ENCODE data around the gene RAB2B. TPM values are rescaled to one million over a fixed set of nuclear protein-coding genes. Genes with fewer than 3 reads are reported as not detected.

The RAB2B gene
- total RNA-seq, 1 donor from 2014 or later, result 39.5 TPM

DNA sequence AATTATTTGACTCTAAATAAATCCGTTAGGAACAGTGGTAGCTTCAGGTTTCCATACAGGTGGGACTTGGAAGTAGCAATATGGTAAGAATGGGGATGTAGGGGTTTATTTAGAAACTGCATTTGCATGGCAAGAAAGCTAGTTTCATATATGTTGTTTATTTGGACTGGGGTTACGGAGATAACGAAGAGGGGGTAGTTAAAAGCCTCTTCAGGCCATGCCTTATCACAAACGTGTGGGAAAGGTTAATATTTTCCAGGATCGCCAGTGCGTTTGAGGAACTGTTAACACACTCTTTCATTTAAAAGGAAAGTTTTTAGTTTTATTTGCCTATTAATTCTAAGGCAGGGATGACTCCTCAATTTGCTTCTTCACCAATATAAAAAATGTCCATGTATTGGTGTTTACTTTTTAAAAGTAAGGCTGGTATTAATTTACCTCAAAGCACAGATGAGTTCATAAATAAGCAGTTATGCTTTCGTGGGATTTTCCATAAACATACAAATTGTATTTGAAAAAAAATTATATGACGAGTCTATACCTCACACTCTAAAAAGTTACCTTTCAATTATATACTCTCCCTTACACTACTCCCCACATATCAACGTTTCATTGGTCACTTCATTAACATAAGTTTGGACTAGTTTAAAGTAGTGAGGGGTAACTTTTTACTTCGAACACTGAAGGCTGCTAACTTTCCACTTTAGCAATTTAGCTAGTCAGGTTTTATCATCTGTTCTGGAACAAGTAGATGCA, 814 bp downstream of the RAB2B start:
- peak overlapping the region; percentile 99 for H3K27ac Mint-ChIP-seq

DNA sequence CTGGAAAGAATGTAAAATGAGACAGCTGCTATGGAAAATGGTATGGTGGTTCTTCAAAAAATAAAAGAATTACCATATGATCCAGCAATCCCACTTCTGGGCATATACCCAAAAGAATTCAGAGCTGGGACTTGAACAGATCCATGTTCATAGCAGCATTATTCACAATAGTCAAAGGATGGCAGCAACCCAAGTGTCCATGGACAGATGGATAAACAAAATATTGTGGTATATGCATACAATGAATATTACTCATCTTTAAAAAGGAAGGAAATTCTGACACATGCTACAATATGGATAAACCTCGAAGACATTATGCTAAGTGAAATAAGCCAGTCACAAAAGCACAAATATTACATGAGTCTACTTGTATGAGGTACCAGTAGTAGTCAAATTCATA, 9.1 kb downstream of the RAB2B start:
- Mint-ChIP-seq H3K27me3 (ENCODE audit: low read depth) (no peaks in the 10 kb centered on the region), H3K4me3 (no peak overlapping the region), H3K4me1 (no peaks in the 10 kb centered on the region), H3K27ac (no peak overlapping the region), H3K36me3 (peaks cover 31% of the 10 kb centered on the region), H3K9me3 (no peaks in the 10 kb centered on the region)
- TF ChIP-seq, protein P1, sequence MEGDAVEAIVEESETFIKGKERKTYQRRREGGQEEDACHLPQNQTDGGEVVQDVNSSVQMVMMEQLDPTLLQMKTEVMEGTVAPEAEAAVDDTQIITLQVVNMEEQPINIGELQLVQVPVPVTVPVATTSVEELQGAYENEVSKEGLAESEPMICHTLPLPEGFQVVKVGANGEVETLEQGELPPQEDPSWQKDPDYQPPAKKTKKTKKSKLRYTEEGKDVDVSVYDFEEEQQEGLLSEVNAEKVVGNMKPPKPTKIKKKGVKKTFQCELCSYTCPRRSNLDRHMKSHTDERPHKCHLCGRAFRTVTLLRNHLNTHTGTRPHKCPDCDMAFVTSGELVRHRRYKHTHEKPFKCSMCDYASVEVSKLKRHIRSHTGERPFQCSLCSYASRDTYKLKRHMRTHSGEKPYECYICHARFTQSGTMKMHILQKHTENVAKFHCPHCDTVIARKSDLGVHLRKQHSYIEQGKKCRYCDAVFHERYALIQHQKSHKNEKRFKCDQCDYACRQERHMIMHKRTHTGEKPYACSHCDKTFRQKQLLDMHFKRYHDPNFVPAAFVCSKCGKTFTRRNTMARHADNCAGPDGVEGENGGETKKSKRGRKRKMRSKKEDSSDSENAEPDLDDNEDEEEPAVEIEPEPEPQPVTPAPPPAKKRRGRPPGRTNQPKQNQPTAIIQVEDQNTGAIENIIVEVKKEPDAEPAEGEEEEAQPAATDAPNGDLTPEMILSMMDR (IDR thresholded peaks at IDR 0.05; ENCODE audit: unreplicated experiment), result no peak
- DNase-seq (ENCODE audit: low spot score in 2 of 2, unreplicated experiment in 2 of 2), result no peak

More for the DNA sequence above, 814 bp downstream of the RAB2B start:
- Mint-ChIP-seq H3K27me3 (ENCODE audit: low read depth) (no peaks in the 10 kb centered on the region), H3K4me3 (peak overlapping the region; percentile 100), H3K9me3 (no peaks in the 10 kb centered on the region), H3K4me1 (peaks cover 17% of the 10 kb centered on the region), H3K36me3 (peaks cover 17% of the 10 kb centered on the region)
- TF ChIP-seq, protein P1 (IDR thresholded peaks at IDR 0.05; ENCODE audit: unreplicated experiment), result no peak
- DNase-seq (ENCODE audit: low spot score in 2 of 2, unreplicated experiment in 2 of 2), result no peak

DNA sequence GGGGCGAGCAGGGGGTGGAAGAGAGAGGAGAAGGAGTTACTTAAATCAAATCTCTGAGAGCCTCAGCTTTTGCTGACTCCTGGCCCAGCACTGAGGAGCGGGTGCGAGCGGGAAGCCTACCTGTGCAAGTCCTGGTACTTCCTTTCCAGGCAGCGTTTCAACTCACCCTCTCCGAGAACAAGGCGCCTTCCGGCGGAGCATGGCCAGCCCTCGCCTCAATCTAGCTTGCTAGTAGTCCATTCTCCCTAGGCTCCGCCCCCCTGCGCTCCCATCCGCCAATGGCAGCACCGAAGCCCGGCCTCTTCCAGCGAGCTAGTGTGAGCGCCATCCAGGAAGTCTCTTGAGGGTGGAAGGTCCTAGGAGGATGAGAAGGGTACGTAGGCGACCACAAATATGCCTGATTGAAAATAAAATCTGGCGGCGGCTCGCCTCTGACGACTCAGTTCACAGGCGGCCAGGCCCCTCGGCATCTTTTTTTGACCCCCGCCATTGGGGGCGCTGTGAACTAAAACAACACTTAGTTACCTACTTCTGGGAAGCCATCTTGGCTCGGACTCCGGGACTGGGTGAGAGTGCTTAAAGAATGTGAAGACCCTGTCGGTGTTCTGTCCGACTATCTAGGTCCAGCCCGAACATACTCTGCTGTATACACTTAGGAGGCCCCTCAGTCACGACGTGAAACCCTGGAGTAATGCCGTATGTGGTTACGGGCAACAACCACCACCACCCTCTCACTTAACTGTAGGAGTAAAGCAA, 20.7 kb downstream of the RAB2B start, which contains the start of gene CHD8:
Gene CHD8, minus strand, starts transcription at position 212 of the 756 bp plus-strand sequence. CDS start 24,480 bp downstream, outside the sequence.
- Mint-ChIP-seq H3K27ac (peak within 1 kb of the TSS; percentile 100), H3K27me3 (ENCODE audit: low read depth) (no peaks in the 10 kb centered on the region), H3K36me3 (peaks cover 8% of the 10 kb centered on the region), H3K4me3 (peak within 1 kb of the TSS; percentile 92), H3K4me1 (peaks cover 23% of the 10 kb centered on the region), H3K9me3 (no peaks in the 10 kb centered on the region)
- TF ChIP-seq, protein P1 (IDR thresholded peaks at IDR 0.05; ENCODE audit: unreplicated experiment), result peak; percentile 65
- DNase-seq (ENCODE audit: low spot score in 2 of 2, unreplicated experiment in 2 of 2), result peak; percentile 97

DNA sequence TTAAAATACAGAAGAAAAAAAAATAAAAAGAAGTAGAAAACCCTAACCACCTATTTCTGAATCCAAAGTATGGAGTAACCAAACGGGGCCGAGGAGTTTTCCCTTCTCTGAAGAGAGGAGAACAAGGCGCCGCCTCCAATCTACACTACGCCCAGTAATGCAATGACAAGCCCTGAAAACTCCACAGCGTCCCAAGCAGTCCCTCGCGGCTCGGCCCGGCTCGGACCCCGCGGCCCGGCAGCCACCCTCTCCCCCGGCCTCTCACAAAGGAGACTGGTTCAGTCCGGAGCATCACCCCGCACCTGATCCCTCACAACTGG, 21.2 kb downstream of the RAB2B start:
- H3K9me3 Mint-ChIP-seq, result no peaks in the 10 kb centered on the region
- H3K27ac Mint-ChIP-seq, result peak overlapping the region; percentile 100
- no peaks in the 10 kb centered on the region for H3K27me3 Mint-ChIP-seq (ENCODE audit: low read depth)
- peaks cover 23% of the 10 kb centered on the region for H3K4me1 Mint-ChIP-seq
- TF ChIP-seq, protein P1 (IDR thresholded peaks at IDR 0.05; ENCODE audit: unreplicated experiment), result no peak
- no peak for DNase-seq (ENCODE audit: low spot score in 2 of 2, unreplicated experiment in 2 of 2)
- H3K4me3 Mint-ChIP-seq, result peak overlapping the region; percentile 92
- H3K36me3 Mint-ChIP-seq, result peaks cover 4% of the 10 kb centered on the region

DNA sequence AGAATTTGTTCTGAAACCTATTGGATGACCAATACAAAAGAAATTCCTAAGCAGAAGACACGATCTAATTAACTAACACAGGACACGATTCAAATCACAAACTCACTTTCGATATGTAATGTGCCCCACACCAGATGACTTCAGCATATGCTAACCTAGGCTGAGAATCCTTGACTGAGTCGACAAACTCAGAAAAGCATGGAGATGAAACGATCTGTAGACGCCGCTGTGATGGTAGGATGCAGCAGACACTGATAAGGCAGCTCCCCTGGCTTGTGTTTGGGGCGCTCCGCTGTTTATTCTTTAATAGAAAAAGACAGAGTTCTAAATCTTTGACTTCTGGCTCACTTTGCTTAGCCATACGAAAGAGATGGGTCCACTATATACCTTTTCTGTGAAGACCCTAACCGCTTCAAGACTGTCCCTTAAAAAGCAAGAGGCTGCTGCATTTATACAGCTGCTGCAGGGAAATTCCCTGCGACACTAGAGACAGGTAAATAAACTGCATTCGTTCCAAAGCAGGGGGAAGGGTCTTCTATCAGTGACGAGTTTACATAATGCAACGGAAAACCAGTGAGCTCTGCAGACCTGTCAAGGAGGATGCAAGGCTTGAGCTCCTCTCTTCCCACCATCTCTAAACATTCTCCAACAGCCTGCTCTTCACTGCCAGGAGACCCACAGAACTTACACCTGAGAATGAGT, 21.8 kb downstream of the RAB2B start:
- peaks cover 3% of the 10 kb centered on the region for H3K36me3 Mint-ChIP-seq
- peak overlapping the region; percentile 92 for H3K4me3 Mint-ChIP-seq
- H3K27ac Mint-ChIP-seq, result peak overlapping the region; percentile 100
- H3K9me3 Mint-ChIP-seq, result no peaks in the 10 kb centered on the region
- no peak for DNase-seq (ENCODE audit: low spot score in 2 of 2, unreplicated experiment in 2 of 2)
- H3K4me1 Mint-ChIP-seq, result peaks cover 24% of the 10 kb centered on the region
- TF ChIP-seq, protein P1 (IDR thresholded peaks at IDR 0.05; ENCODE audit: unreplicated experiment), result no peak
- no peaks in the 10 kb centered on the region for H3K27me3 Mint-ChIP-seq (ENCODE audit: low read depth)
